ENCODE measurements around the gene C2CD2. TPM values are rescaled to one million over a fixed set of nuclear protein-coding genes. Genes with fewer than 3 reads are reported as not detected.

C2CD2 gene
- total RNA-seq, 1 experiment from 2014 or later: 13.8 TPM

- peaks cover 39% of the 10 kb centered on the region for H3K36me3 ChIP-seq
- peaks cover 13% of the 10 kb centered on the region for H3K9me3 ChIP-seq
- H3K4me3 ChIP-seq: no peak overlapping the region
- DNase-seq: no peak
- no peaks in the 10 kb centered on the region for H3K27me3 ChIP-seq
These were observed 110.2 kb downstream of the C2CD2 start for GRCh38 chr21:41843584-41843983.

GRCh38 chr21:41840880-41841279 lies 112.9 kb downstream of the C2CD2 start:
- DNase-seq: no peak
- no peaks in the 10 kb centered on the region for H3K27me3 ChIP-seq
- H3K36me3 ChIP-seq: peaks cover 48% of the 10 kb centered on the region
- H3K9me3 ChIP-seq: peaks cover 13% of the 10 kb centered on the region
- no peak overlapping the region for H3K4me3 ChIP-seq

GRCh38 chr21:41839387-41840000 lies 114.3 kb downstream of the C2CD2 start:
- Histone ChIP-seq H3K27me3 (no peaks in the 10 kb centered on the region), H3K9me3 (peaks cover 13% of the 10 kb centered on the region), H3K36me3 (peaks cover 45% of the 10 kb centered on the region), H3K4me3 (no peak overlapping the region)
- DNase-seq: no peak

- Histone ChIP-seq H3K9me3 (peaks cover 13% of the 10 kb centered on the region), H3K36me3 (peaks cover 40% of the 10 kb centered on the region), H3K4me3 (no peak overlapping the region), H3K27me3 (no peaks in the 10 kb centered on the region)
- no peak for DNase-seq
These were observed 116.0 kb downstream of the C2CD2 start for GRCh38 chr21:41837756-41838297.

GRCh38 chr21:41836166-41837015 lies 117.4 kb downstream of the C2CD2 start:
- no peaks in the 10 kb centered on the region for H3K27me3 ChIP-seq
- H3K4me3 ChIP-seq: no peak overlapping the region
- peaks cover 33% of the 10 kb centered on the region for H3K36me3 ChIP-seq
- no peak for DNase-seq
- H3K9me3 ChIP-seq: peaks cover 9% of the 10 kb centered on the region

- H3K9me3 ChIP-seq: peaks cover 4% of the 10 kb centered on the region
- H3K27me3 ChIP-seq: no peaks in the 10 kb centered on the region
- DNase-seq: no peak
- H3K4me3 ChIP-seq: no peak overlapping the region
- H3K36me3 ChIP-seq: peaks cover 27% of the 10 kb centered on the region
These were observed 118.1 kb downstream of the C2CD2 start for GRCh38 chr21:41835711-41836154.

Other genes with a start within 250 kb of the C2CD2 start
- gene RIPK4, start 187.0 kb downstream of the C2CD2 start, total RNA-seq (2014; rRNA removed; shearing (Covaris generic); ENCODE audit: low replicate concordance): 0.76 and 2.2 TPM in 2 replicates
- 3.3 and 7.8 TPM in 2 replicates for gene PRDM15, start 74.7 kb downstream of the C2CD2 start, total RNA-seq (2014; rRNA removed; shearing (Covaris generic); ENCODE audit: low replicate concordance)
- 5.1 and 13.0 TPM in 2 replicates for gene ZBTB21, start 56.3 kb upstream of the C2CD2 start, total RNA-seq (2014; rRNA removed; shearing (Covaris generic); ENCODE audit: low replicate concordance)
- gene UMODL1, start 117.3 kb upstream of the C2CD2 start, total RNA-seq (2014; rRNA removed; shearing (Covaris generic); ENCODE audit: low replicate concordance): not detected in 2 replicates

Data from MG63 (cell line).